GM23338 (cell line): ENCODE measurements around the gene TECR. TPM values are rescaled to one million over a fixed set of nuclear protein-coding genes. Genes with fewer than 3 reads are reported as not detected.

ENCODE experiments used
- ATAC-seq: fragments of 200-7000 bp; cut with Tn5 transposase; 3 replicates; pipeline ENCODE4 v1.9.1; 2020
- DNase-seq: peaks from one replicate; pipeline ENCODE4 v3.0.0-alpha.2; 2015; ENCODE audit warnings: low spot score
- H2AFZ ChIP-seq: fragments of 200-600 bp; sonication (generic); 2 replicates; pipeline ENCODE4 v1.8.0; 2016; ENCODE audit warnings: antibody characterized with exemption, mild to moderate bottlenecking, moderate library complexity
- H3F3A ChIP-seq: fragments of 200-600 bp; sonication (generic); replicated peaks from 2 replicates; pipeline ENCODE4 v1.8.0; 2017; ENCODE audit warnings: antibody characterized with exemption, mixed run types, low read depth
- H3K27ac ChIP-seq: fragments of 200-600 bp; sonication (generic); 2 replicates; pipeline ENCODE4 v1.6.1; 2016; ENCODE audit warnings: low read depth
- H3K27me3 ChIP-seq: fragments of 200-600 bp; sonication (generic); 2 replicates; pipeline ENCODE4 v1.8.0; 2016; ENCODE audit warnings: mild to moderate bottlenecking, mixed run types, moderate library complexity; ENCODE audit not compliant: insufficient read depth
- H3K36me3 ChIP-seq: fragments of 200-600 bp; sonication (generic); 2 replicates; pipeline ENCODE4 v1.8.0; 2016; ENCODE audit warnings: mild to moderate bottlenecking; ENCODE audit not compliant: insufficient read depth
- H3K4me1 ChIP-seq: fragments of 200-600 bp; sonication (generic); 2 replicates; pipeline ENCODE4 v1.8.0; 2016; ENCODE audit warnings: mild to moderate bottlenecking, moderate library complexity; ENCODE audit not compliant: insufficient read depth
- H3K4me2 ChIP-seq: fragments of 200-600 bp; sonication (generic); 2 replicates; pipeline ENCODE4 v1.7.1; 2017; ENCODE audit warnings: mixed run types
- H3K4me3 ChIP-seq: fragments of 200-600 bp; sonication (generic); 2 replicates; pipeline ENCODE4 v1.6.1; 2016; ENCODE audit warnings: mixed run types
- H3K79me2 ChIP-seq: fragments of 200-600 bp; sonication (generic); replicated peaks from 2 replicates; pipeline ENCODE4 v1.8.0; 2017; ENCODE audit warnings: mild to moderate bottlenecking; ENCODE audit not compliant: insufficient read depth
- H3K9me2 ChIP-seq: fragments of 200-600 bp; sonication (generic); 2 replicates; pipeline ENCODE4 v1.8.0; 2017; ENCODE audit not compliant: insufficient read depth
- H4K20me1 ChIP-seq: fragments of 200-600 bp; sonication (generic); replicated peaks from 2 replicates; pipeline ENCODE4 v1.8.0; 2017; ENCODE audit warnings: mild to moderate bottlenecking; ENCODE audit not compliant: insufficient read depth
- H3K27ac Mint-ChIP-seq: 2 replicates; pipeline ENCODE4 v1.8.0; 2020; ENCODE audit warnings: inconsistent platforms, mild to moderate bottlenecking, moderate library complexity, mixed read lengths
- H3K27me3 Mint-ChIP-seq: 3 replicates; pipeline ENCODE4 v1.8.0; 2022; ENCODE audit warnings: low read depth, mild to moderate bottlenecking, moderate library complexity, mixed read lengths, inconsistent platforms; ENCODE audit not compliant: insufficient read depth, poor library complexity
- H3K36me3 Mint-ChIP-seq: 3 replicates; pipeline ENCODE4 v1.8.0; 2021; ENCODE audit warnings: low read depth, mild to moderate bottlenecking, inconsistent platforms, moderate library complexity, mixed read lengths
- H3K4me1 Mint-ChIP-seq: 3 replicates; pipeline ENCODE4 v1.8.0; 2020; ENCODE audit warnings: mild to moderate bottlenecking, inconsistent platforms, mixed read lengths
- H3K4me3 Mint-ChIP-seq: 3 replicates; pipeline ENCODE4 v1.8.0; 2021; ENCODE audit warnings: moderate library complexity, mild to moderate bottlenecking, inconsistent platforms, mixed read lengths
- H3K9me3 Mint-ChIP-seq: 3 replicates; pipeline ENCODE4 v1.8.0; 2020; ENCODE audit warnings: moderate library complexity, mild to moderate bottlenecking, inconsistent platforms, mixed read lengths
- CREB1 ChIP-seq: fragments of 250-450 bp; sonication (Bioruptor Pico); IDR thresholded peaks from 2 replicates; pipeline ENCODE4 v1.5.0; 2020; ENCODE audit warnings: low read depth, mild to moderate bottlenecking, moderate library complexity
- CTCF ChIP-seq, 2 experiments: fragments of 200-600 bp in 1 of 2; sonication (generic) in 1 of 2; conservative IDR thresholded peaks; 2 replicates each; pipeline versions ENCODE4 v1.5.1 to v1.6.1; 2016 to 2017; ENCODE audit warnings: antibody characterized with exemption in 2 of 2, low read depth in 2 of 2, mild to moderate bottlenecking in 2 of 2, moderate library complexity in 1 of 2
- ETS1 ChIP-seq: IDR thresholded peaks from 2 replicates; pipeline ENCODE4 v1.6.1; 2016; ENCODE audit warnings: antibody characterized with exemption
- EZH2 ChIP-seq: fragments of 200-600 bp; sonication (generic); IDR thresholded peaks from one replicate; pipeline ENCODE4 v1.8.0; 2017; ENCODE audit warnings: antibody characterized with exemption, mild to moderate bottlenecking, low read depth; ENCODE audit not compliant: unreplicated experiment
- EZH2phosphoT487 ChIP-seq: fragments of 200-600 bp; sonication (generic); IDR thresholded peaks from one replicate; pipeline ENCODE4 v1.8.1; 2018; ENCODE audit warnings: antibody characterized with exemption; ENCODE audit not compliant: unreplicated experiment
- NANOG ChIP-seq: IDR thresholded peaks from 2 replicates; pipeline ENCODE4 v1.6.1; 2016; ENCODE audit warnings: antibody characterized with exemption, borderline replicate concordance
- POLR2AphosphoS5 ChIP-seq: IDR thresholded peaks from 2 replicates; pipeline ENCODE4 v1.6.1; 2016; ENCODE audit warnings: antibody characterized with exemption, low read depth
- STAT1 ChIP-seq: IDR thresholded peaks from one replicate; pipeline ENCODE4 v1.6.1; 2016; ENCODE audit warnings: antibody characterized with exemption; ENCODE audit not compliant: unreplicated experiment
- ZNF114 ChIP-seq: fragments of 250-450 bp; sonication (Bioruptor Pico); IDR thresholded peaks from 2 replicates; pipeline ENCODE4 v1.5.0; 2020; ENCODE audit warnings: mild to moderate bottlenecking, moderate library complexity
- ZNF331 ChIP-seq: fragments of 250-450 bp; sonication (Bioruptor Pico); IDR thresholded peaks from 2 replicates; pipeline ENCODE4 v1.5.0; 2020; ENCODE audit warnings: low read depth, mild to moderate bottlenecking, moderate library complexity
- polyA plus RNA-seq: library from polyadenylated mRNA; unstranded; fragments of >200 nt; fragmentation: Nextera tagmentation; extraction: Ambion mirVana; gene quantifications from 2 replicates; pipeline ENCODE4 v1.2.1, GENCODE V29; 2016
- total RNA-seq: library from RNA; depleted of rRNA; stranded (reverse); fragments of >200 nt; shearing (Covaris generic); gene quantifications from 2 replicates; pipeline ENCODE4 v1.2.3, GENCODE V29; 2014
- TF ChIP-seq, protein P1 (sequence below): fragments of 250-450 bp; sonication (Bioruptor Pico); IDR thresholded peaks from 2 replicates; pipeline ENCODE4 v1.5.0; 2020; ENCODE audit warnings: mild to moderate bottlenecking, moderate library complexity

TECR gene
- total and polyA plus RNA-seq, 2 experiments from 2014 or later: 107 to 268 TPM

GRCh38 chr19:14502334-14503092 lies 26.9 kb upstream of the TECR start:
- no peaks in the 10 kb centered on the region for H3K79me2 ChIP-seq

More at GRCh38 chr19:14502334-14503092, 26.9 kb upstream of the TECR start:
- H3F3A ChIP-seq: 0 out of 2 replicates have a peak, but pooled peaks cover 3% of the 10 kb centered on the region
- H3K27me3 ChIP-seq: no peaks in the 10 kb centered on the region
- peaks cover 7% of the 10 kb centered on the region; the same call in 1 of the 2 replicates for H3K4me1 ChIP-seq
- H3K9me2 ChIP-seq: no peaks in the 10 kb centered on the region
- H2AFZ ChIP-seq: no peak overlapping the region
- DNase-seq (no peak), ATAC-seq (no peak)
- no peak overlapping the region for H3K27ac ChIP-seq
- Mint-ChIP-seq H3K4me3 (no peak overlapping the region), H3K27ac (no peak overlapping the region), H3K4me1 (peaks cover 11% of the 10 kb centered on the region), H3K9me3 (no peaks in the 10 kb centered on the region), H3K36me3 (no peaks in the 10 kb centered on the region), H3K27me3 (peaks cover 10% of the 10 kb centered on the region)
- TF ChIP-seq POLR2AphosphoS5 (no peak), EZH2 (no peak), ZNF114 (CRISPR knock-in tag) (no peak), EZH2phosphoT487 (no peak), ZNF331 (CRISPR knock-in tag) (no peak), STAT1 (no peak), CTCF (conservative IDR thresholded peaks at IDR 0.05; ENCODE audit: low read depth in 2 of 2) (no peak), NANOG (no peak), ETS1 (no peak), CREB1 (CRISPR knock-in tag) (no peak)
- TF ChIP-seq, protein P1, sequence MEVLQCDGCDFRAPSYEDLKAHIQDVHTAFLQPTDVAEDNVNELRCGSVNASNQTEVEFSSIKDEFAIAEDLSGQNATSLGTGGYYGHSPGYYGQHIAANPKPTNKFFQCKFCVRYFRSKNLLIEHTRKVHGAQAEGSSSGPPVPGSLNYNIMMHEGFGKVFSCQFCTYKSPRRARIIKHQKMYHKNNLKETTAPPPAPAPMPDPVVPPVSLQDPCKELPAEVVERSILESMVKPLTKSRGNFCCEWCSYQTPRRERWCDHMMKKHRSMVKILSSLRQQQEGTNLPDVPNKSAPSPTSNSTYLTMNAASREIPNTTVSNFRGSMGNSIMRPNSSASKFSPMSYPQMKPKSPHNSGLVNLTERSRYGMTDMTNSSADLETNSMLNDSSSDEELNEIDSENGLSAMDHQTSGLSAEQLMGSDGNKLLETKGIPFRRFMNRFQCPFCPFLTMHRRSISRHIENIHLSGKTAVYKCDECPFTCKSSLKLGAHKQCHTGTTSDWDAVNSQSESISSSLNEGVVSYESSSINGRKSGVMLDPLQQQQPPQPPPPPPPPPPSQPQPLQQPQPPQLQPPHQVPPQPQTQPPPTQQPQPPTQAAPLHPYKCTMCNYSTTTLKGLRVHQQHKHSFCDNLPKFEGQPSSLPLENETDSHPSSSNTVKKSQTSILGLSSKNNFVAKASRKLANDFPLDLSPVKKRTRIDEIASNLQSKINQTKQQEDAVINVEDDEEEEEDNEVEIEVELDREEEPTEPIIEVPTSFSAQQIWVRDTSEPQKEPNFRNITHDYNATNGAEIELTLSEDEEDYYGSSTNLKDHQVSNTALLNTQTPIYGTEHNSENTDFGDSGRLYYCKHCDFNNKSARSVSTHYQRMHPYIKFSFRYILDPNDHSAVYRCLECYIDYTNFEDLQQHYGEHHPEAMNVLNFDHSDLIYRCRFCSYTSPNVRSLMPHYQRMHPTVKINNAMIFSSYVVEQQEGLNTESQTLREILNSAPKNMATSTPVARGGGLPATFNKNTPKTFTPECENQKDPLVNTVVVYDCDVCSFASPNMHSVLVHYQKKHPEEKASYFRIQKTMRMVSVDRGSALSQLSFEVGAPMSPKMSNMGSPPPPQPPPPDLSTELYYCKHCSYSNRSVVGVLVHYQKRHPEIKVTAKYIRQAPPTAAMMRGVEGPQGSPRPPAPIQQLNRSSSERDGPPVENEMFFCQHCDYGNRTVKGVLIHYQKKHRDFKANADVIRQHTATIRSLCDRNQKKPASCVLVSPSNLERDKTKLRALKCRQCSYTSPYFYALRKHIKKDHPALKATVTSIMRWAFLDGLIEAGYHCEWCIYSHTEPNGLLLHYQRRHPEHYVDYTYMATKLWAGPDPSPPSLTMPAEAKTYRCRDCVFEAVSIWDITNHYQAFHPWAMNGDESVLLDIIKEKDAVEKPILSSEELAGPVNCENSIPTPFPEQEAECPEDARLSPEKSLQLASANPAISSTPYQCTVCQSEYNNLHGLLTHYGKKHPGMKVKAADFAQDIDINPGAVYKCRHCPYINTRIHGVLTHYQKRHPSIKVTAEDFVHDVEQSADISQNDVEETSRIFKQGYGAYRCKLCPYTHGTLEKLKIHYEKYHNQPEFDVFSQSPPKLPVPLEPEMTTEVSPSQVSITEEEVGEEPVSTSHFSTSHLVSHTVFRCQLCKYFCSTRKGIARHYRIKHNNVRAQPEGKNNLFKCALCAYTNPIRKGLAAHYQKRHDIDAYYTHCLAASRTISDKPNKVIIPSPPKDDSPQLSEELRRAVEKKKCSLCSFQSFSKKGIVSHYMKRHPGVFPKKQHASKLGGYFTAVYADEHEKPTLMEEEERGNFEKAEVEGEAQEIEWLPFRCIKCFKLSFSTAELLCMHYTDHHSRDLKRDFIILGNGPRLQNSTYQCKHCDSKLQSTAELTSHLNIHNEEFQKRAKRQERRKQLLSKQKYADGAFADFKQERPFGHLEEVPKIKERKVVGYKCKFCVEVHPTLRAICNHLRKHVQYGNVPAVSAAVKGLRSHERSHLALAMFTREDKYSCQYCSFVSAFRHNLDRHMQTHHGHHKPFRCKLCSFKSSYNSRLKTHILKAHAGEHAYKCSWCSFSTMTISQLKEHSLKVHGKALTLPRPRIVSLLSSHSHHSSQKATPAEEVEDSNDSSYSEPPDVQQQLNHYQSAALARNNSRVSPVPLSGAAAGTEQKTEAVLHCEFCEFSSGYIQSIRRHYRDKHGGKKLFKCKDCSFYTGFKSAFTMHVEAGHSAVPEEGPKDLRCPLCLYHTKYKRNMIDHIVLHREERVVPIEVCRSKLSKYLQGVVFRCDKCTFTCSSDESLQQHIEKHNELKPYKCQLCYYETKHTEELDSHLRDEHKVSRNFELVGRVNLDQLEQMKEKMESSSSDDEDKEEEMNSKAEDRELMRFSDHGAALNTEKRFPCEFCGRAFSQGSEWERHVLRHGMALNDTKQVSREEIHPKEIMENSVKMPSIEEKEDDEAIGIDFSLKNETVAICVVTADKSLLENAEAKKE (CRISPR knock-in tag): no peak
- no peak overlapping the region for H3K4me2 ChIP-seq
- H4K20me1 ChIP-seq: no peaks in the 10 kb centered on the region
- no peaks in the 10 kb centered on the region for H3K36me3 ChIP-seq
- H3K4me3 ChIP-seq: no peak overlapping the region
